Inferior parietal cortex (tissue), 1 donor: ENCODE results near the gene SLC19A3.
"Not testable (repeated sequence)": the region's sequence is repeated elsewhere in the genome, so short reads cannot be mapped to it uniquely, and the experiment has no call there.

Experiments used
- DNase-seq: peaks from one replicate; pipeline ENCODE4 v3.0.0-alpha.2; 2016; ENCODE audit errors: extremely low spot score

SLC19A3 gene

DNA sequence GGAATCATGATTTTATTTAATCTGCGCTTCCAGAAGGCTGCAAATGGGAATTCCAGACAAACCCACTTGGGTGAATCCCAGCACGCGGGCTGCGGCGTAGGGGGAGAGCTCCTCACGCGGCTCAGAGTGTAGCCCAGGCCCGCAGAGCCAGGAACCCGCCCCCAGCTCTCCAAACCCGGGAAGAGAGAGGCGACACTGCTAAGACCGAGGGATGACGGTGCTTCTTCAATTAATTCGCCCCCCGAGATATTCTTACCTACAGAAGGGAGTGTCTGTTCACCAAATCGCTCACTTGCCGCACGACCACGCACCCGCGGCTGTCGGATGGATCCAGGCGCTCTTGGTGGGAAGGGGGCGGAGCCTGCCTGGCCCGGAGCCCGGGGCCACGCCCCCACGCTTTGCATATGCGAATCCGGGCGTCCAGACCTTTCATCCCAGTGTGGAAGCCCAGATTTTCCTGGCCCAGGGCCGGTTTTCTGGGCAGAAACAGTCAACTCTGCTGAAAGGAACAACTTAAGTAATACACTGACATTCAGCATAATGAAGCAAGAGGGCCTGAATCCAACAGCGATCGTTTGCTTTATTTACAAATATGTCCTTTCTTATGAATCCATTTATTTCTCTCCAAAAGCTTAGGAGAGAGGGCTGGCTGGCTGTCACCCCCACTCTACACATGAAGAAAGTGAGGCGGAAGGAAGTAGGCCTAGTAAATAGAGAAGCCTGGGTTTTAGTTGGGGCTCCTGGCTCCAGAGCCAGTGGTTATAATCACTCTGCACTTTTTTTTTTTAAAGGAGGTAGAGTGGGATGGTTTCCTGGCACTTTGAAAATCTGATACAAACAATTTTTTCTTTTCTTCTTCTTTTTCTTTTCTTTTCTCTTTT is at the start of gene SLC19A3:
Gene SLC19A3, minus strand, starts transcription at position 342 of the 881 bp plus-strand sequence. CDS start 15,710 bp downstream, outside the sequence.
- DNase-seq = peak; percentile 69

DNA sequence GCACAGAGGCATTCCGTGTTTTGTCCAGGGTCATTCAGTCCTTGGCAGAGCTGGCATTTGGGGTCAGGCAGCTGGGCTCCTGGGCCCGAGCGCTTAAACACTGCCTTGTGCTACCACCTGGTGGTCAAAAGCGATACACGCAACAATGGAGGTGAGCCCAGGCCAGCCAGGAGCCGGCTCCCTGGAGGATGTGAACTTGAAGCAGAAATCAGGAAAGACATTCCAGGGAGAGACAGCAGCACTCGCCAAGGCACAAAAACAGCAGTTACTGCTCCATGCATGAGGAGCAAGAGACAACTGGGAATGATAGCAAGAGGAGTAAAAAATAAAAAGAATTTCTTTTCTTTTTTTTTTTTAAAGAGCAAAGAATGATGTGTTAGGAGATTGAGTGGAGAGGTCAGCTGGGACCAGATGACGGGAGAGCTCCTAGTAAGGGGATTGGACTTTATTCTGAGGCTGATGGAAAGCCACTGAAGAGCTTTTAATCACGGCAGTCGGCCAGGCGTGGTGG is 48.6 kb upstream of the SLC19A3 start:
- peak; percentile 88 for DNase-seq

DNA sequence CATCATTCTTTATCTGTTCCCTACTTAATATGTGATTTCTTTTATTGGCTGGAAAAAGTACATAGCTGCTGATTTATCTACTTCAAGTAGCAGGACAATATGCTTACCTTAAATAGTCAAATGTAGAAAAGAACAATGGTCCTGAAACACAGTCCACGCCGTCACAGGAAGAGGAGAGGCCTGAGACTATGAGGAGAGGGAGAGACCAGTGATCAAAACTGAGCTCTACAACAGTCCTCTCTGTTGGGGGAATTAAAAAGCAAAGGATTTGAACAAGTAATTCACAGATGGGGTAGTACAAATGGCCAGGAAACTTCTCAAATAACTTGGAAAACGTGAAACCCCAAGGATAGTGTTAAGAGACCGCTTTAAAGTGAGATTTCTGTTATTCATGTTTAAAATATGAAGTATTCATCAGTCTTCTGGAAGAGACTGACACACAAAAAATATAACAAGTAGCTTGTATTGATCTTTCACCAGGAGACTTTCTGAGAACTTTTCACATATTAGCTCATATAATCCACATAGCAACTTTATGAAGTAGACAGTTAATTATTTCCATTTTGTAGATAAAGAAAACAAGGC is 48.1 kb upstream of the SLC19A3 start:
- no peak for DNase-seq

DNA sequence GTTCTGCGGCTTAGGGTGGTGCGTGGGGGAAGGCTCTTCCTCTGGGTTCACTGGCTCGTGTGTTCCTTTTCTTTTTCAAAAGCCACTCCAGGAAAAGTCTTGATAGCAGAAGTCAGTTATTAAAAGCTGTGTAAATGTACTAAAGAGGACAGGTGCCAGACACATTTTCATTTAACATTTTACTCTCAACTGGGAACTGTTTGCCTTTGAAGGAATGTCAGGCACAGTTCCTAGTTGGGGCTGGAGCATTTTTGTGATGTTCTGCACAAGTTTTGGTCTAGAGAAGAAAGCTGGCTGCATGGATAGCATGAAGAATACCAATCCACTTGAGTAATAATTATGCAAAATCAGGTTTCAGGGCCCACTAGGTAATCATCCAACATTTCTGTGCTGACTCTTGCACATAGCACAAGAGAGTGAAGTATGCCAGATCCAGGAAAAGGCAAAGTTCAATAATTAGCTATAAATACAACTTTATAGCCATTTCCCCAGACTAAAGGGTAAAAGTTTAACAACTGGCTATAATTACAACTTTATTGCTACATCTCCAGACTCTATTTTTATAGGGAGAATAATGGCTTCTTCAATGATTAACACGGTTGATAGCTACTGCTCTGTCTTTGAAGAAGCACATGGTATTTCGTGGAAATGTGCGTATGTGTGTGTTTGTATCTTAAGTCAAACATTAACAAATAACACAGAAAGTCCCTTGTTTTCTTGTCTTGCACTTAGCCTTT is 44.1 kb upstream of the SLC19A3 start:
- no peak for DNase-seq

DNA sequence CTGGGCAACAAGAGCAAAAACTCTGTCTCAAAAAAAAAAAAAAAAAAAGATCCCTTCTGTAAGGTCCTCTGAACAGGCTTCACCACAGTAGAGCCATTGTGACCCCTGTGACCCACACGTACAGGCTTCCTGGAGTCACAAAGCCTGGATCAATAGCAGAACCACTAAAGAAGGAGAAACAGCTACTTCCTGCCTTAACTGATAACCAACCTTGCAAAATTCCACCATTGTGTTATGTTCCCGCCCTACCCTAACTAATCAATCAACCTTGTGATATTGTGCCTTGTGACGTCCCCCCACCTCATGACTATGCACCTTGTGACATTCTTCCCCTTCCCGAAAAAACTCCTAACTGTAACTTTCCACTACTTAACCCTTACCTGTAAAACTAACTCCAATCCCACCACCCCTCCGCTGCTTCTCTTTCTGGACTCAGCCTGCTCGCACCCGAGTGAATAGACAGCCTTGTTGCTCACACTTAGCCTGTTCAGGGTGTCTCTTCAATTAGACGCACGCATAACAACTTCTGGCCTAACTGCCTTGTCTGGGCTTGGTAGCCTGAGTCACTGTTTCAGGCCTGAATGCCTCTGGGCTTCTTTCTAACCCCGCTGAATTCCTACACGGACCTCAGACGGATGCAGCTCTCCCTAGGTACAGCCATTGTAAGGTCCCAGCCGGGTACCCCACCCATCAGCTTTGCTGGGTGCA is 41.7 kb upstream of the SLC19A3 start:
- no peak for DNase-seq

DNA sequence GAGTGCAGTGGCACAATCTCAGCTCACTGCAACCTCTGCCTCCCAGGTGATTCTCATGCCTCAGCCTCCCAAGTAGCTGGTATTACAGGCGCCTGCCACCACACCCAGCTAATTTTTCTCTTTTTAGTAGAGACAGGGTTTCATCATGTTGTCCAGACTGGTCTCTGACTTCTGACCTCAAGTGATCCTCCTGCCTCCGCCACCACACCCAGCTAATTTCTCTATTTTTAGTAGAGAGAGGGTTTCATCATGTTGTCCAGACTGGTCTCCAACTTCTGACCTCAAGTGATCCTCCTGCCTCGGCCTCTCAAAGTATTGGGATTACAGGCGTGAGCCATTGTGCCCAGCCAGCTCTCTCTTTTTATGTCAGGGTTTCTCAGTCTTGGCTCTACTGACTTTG is 38.4 kb upstream of the SLC19A3 start:
- not testable (repeated sequence) for DNase-seq

DNA sequence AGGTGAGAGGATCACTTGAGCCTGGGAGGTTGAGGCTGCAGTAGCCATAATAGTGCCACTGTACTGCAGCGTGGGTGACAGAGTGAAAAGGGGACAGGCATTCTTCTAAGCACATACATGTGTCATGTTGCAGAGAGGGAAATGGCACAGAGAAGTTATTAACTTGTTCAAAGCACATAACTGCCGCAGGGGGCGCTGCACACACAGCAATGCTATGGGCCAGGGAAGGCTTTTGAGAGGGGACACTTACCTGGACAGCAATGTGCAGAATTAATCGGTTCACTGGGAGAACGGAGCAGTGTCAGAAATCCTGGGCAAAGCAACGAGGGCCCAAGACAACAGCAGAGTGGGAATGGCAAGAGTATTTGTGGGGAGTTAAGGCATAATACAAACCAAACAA is 30.3 kb upstream of the SLC19A3 start:
- DNase-seq = no peak

DNA sequence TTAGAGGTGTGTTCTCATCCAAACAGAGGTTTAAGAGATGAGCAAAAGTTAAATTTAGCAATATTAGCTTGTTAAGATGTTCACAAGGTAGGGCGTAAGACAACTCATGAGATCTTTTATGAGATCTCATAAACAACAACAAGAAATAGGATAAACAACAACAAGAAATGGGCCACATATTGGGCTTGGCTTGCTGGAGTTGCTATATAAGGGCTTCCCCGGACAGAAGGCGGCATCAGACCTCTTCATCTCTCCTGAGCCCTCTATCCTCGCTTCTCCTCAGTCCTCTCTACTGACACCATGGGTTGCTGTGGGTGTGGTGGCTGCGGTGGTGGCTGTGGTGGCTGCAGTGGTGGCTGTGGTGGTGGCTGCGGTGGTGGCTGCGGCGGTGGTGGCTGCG is 27.8 kb upstream of the SLC19A3 start, which contains the start of gene SCYGR8:
Gene SCYGR8, plus strand, starts transcription at position 301 of the 400 bp plus-strand sequence. Its CDS starts 0 bp downstream, at position 301.
- no peak for DNase-seq

DNA sequence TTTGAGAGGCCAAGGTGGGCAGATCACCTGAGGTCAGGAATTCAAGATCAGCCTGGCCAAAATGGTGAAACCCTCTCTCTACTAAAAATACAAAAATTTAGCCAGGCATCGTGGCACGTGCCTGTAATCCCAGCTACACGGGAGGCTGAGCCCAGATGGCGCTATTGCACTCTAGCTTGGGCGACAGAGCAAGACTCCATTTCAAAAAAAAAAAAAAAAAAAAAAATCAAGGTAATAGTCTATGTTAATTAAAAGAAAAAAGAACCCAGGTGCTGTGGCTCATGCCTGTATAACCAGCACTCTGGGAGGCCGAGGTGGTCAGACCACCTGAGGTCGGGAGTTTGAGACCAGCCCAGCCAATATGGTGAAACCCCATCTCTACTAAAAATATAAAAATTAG is 22.9 kb upstream of the SLC19A3 start:
- DNase-seq = not testable (repeated sequence)

DNA sequence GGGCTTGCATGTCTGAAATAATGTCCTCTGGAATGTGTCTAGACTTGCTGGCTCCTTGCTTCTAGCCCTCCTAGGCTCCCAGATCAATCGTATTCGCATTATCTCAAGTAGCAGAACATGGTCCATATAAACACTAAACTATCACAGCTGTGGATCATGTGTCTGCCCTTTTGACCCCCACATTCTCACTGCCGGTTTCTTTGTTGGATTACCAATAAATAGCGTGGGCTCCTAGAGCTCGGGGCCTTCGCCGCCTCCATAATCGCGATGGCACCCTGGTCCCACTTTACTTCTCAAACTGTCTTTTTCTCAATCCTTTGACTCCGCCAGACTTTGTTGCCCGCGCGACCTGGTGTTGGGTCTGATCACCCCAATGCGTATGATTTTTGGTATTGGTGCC is 21.5 kb upstream of the SLC19A3 start:
- DNase-seq = no peak

DNA sequence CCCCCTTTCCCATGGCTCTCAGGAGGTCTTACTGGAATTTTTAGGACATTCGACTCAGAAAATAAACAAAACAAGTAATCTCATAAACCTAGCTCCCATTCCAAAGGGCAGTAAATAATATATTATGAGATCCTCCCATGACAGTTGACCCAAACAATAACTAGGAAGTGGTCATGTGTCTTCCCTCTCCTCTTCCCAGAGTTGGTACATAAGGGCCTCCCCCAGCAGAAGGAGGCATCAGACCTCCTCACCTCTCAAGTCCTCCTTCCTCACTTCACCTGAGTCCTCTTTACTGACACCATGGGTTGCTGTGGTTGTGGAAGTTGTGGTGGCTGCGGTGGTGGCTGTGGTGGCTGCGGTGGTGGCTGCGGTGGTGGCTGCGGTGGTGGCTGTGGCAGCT is 10.2 kb upstream of the SLC19A3 start, which contains the start of gene SCYGR7:
Gene SCYGR7, plus strand, starts transcription at position 301 of the 400 bp plus-strand sequence. Its CDS starts 0 bp downstream, at position 301.
- DNase-seq = no peak

DNA sequence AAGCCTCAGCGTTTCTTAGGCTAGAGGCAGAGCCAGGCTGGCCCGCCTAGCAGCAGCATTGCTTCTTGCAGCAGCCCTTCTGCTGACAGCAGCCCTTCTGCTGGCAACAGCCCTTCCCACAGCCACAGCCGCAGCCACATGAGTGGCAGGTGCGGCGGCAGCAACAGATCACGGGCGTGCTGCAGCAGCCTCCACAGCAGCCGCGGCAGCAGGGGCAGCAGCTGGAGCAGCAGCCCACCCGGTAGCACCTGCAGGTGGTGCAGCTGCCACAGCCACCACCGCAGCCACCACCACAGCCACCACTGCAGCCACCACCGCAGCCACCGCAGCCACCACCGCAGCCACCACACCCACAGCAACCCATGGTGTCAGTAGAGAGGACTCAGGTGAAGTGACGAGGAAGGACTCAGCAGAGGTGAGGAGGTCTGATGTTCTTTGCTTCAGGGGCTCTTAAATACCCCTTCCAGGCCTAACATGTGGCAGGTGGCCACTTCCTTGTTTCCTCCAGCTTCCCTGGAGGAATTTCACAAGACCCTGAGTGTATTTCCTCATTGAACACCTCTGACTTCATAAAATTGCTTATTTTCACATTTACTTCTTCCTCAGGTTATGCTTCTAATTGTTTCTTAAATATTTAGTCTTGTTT is 6.7 kb upstream of the SLC19A3 start, which contains the start of gene SCYGR6:
Gene SCYGR6, minus strand, starts transcription at position 364 of the 646 bp plus-strand sequence. Its CDS starts 0 bp downstream, at position 364.
- DNase-seq = no peak

DNA sequence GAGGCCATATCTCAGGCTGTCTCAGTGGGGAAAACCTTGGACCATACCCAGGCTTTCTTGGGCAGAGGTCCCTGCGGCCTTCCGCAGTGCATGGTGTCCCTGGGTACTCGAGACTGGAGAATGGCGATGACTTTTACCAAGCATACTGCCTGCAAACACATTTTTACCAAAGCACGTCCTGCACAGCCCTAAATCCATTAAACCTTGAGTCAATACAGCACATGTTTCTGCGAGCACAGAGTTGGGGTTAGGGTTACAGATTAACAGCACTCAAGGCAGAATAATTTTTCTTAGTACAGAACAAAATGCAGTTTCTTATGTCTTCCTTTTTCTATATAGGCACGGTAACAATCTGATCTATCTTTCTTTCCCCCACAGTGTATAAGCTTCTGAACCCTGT is 5.0 kb upstream of the SLC19A3 start:
- DNase-seq = not testable (repeated sequence)

DNA sequence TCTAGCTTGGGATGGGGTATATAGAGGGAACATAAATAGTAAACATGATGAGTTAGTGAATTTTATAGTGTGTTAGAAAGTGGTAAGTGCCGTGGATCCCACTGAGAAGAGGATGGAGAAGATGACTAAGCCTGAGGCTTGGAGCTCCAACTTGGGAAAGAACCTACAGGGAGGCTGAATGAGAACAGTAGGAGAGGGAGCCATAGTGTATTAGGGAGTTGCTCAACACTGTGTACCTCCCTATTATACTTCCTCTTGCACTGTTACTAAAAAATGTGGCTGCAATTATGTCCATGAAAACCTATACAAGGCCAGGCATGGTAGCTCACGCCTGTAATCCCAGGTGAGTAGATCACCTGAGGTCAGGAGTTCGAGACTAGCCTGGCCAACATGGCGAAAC is 2.9 kb upstream of the SLC19A3 start:
- DNase-seq = no peak

DNA sequence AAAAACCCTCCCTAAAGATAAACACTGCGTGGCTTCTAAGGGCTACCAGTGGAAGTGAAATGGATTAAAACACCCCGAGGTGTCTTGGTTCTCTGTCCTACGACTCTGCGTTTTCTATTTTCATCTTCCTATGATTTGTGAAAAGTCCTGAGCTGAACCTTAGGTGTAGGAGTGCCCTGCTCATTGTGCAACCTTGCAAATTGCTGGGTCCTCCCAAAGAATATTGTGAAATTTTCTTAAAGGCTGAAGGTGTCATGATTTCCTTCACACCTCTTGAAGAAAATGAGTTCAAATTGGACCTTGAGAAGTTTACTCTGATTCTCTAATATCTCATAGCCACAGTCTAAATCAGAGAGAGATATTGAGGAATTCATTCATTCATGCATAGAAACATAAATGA is 1.8 kb upstream of the SLC19A3 start:
- no peak for DNase-seq

DNA sequence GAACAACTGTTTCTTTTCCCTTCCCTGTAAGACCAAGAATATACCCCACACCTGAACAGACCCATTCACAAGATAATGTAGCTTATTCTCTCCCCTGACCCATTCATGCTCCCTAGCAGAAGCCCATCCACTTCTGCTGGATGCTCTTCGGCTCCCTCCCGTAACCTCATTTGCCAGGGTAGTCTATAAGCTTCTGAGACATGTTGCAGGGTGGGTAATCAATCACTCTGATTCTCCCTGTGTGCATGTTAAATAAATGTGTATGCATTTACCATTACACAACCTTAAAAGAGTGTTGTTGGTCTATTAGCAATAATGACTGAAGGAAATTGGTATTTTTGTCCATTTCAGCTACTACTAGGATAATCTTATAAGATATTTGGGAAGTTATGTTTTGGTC is 1.3 kb downstream of the SLC19A3 start:
- DNase-seq = no peak

DNA sequence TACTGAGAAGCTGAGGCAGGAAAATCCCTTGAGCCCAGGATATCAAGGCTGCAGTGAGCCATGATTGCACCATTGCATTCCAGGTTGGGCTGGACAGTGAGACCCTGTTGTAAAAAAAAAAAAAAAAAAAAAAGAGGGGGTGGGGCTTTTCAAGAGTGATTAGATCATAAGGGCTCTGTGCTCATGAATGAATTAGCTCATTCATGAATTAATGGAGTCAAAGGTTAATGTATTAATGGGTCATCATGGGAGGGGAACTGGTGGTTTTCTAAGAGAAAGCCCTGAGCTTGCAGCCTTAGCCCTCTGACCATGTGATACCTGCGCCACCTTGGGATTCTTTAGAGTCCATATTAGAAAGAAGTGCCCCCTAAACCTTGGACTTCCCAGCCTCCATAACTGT is 4.5 kb downstream of the SLC19A3 start:
- no peak for DNase-seq

DNA sequence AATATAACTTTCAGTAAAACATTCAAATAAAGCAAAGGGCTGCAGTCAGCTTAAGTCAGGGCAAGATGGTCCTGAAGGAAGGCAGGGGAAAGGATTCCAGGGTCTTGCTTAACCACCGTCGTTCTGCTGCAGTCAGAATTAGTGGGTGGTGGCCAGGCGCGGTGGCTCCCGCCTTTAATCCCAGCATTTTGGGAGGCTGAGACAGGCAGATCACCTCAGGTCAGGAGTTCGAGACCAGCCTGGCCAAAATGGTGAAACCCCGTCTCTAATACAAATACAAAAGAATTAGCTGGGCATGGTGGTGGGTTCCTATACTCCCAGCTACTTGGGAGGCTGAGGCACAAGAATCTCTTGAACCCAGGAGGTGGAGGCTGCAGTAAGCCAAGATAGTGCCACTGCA is 6.8 kb downstream of the SLC19A3 start:
- DNase-seq = no peak

DNA sequence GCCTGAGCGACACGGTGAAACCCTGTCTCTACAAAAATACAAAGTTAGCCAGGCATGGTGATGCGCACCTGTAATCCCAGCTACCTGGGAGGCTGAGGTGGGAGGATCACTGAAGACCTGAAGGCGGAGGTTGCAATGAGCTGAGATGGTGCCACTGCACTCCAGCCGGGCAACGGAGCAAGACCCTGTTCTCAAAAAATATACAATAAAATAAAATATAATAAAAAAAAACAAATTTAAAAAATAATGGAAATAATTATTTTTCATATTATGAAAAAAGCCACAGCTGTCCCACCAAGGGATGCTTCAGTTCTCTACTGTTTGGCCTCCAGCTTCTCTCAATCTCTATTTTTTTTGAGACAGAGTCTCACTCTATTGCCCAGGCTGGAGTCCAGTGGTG is 10.4 kb downstream of the SLC19A3 start:
- DNase-seq = no peak

DNA sequence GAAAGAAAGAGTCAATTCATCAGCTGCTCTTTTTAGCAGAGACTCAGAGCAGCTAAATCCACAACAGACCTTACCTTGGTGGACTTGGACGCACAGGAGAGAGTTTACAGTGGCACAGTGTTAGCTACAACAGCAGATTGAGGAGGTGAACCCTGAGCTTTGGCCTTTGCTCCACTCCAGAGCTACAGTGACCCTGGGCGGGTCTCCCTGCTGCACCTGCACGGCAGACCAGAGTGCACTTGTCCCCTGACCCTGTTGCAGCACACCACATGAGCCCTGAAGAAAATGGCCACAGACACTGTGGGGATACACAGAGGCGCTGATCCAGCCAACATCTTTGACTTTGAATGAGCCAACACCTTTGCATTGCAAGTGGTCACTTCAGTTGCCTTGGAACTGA is 11.0 kb downstream of the SLC19A3 start:
- DNase-seq = no peak

DNA sequence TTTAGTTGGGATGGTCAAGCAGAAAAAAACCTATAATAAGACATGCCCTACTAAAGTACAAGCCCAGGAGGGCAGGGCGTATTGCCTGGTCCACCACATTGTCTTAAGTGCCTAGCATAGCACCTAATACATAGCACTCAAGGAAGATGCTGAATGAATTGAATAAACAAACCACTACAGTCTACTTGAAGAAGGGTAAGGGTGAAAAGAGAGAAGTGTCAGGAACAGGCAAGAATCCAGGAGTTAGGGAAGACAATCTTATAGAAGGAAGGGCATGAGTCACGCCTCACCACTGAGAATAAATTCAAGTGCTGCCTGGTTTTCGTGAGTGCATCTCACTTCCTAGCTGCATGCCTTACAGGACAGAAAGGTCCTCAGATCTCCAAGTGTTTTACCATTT is 13.9 kb downstream of the SLC19A3 start:
- no peak for DNase-seq
